ENCODE results near the gene VEGFB.

The VEGFB gene

DNA sequence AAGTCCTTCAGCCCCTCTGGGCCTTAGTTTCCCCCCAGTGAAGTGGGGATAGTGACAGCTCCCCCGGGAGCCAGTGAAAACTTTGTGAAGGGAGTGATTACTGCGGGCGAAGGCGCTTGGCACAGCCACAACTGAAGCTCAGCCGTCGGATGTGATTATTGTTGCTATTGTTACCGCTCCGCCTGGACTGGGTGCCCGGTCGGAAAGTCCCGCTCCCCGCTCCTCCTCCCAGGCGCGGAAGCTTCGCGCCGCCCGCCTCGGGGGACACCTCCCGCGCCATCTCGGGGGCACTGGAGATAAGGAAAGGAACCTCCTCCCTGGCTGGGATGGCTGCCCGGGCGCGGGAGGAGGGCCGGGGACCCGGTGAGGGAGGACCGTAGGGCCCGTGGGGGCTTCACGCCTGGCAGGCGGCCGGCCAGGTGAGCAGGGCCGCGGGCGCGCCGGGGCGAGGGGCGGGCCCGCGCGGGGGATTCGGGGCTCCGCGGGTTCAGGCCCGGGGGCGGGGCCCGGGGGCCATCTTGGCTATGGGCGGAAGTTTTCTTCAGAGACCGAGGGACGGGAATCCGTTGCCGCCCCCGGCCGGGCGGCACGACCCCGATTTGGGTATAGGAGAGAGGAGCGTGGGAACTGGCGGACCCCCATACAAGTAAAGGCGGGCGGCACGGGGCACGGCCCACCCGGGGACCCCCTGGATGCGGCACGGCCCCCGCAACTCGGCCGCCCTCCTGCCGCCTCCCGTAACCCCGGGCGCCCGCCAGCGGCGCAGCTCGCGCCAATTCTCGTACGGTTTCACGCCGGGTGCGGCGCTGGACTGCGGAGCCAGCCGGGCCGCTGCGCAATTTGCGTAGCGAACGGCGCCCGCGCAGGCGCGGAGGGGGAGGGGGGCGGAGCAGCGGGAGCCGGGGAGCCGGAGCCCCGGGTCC, 50.8 kb downstream of the VEGFB start, which contains the start of gene GPR137:
Gene GPR137, plus strand, starts transcription at position 887 of the 923 bp plus-strand sequence. CDS start 677 bp downstream, outside the sequence.
- peak; percentile 92 for DNase-seq

DNA sequence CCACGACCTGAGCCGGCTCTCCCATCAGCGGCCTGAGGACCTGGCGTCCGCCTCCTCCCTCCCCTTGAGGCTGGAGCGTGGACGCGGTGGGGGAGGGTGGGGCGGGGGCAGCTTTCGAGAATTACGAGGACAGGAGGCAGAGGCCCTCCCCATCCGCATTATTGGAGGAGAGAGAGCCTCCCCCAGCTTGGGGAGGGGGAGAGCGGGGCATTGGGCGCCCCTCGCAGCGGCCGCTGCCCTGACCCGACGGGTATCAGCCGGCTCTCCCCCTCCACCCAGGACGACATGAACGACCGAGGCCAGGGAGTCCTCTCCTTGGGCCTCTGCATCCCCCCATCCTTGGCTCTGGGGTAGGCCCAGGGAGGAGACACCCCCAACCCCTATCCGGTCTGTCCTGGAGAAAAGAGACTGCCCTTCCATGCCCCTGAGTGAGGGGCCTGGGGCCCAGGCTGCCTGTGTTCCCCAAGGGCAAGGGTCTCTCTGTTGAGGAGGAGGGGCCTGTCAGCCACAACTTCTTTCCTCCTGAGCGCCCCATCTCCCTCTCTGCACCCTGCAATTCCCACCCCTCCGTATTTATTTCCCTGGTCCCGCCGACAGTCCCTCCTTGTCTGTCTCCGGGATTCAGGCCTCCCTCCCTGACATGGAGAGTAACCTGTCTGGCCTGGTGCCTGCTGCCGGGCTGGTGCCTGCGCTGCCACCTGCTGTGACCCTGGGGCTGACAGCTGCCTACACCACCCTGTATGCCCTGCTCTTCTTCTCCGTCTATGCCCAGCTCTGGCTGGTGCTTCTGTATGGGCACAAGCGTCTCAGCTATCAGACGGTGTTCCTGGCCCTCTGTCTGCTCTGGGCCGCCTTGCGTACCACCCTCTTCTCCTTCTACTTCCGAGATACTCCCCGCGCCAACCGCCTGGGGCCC, 51.8 kb downstream of the VEGFB start:
- DNase-seq = no peak

DNA sequence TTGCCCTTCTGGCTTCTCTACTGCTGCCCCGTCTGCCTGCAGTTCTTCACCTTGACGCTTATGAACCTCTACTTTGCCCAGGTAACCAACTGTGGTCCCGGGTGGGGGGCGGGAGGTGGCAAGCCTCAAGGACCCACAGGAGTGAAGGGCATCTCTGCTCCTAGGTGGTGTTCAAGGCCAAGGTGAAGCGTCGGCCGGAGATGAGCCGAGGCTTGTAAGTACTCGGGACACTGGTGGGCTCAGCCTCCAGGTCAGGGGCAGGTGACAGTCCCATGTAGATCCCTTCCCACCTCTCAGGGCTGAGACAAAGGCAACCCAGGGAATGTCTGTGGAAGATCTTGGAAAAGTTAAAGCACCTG, 52.4 kb downstream of the VEGFB start:
- DNase-seq = no peak

DNA sequence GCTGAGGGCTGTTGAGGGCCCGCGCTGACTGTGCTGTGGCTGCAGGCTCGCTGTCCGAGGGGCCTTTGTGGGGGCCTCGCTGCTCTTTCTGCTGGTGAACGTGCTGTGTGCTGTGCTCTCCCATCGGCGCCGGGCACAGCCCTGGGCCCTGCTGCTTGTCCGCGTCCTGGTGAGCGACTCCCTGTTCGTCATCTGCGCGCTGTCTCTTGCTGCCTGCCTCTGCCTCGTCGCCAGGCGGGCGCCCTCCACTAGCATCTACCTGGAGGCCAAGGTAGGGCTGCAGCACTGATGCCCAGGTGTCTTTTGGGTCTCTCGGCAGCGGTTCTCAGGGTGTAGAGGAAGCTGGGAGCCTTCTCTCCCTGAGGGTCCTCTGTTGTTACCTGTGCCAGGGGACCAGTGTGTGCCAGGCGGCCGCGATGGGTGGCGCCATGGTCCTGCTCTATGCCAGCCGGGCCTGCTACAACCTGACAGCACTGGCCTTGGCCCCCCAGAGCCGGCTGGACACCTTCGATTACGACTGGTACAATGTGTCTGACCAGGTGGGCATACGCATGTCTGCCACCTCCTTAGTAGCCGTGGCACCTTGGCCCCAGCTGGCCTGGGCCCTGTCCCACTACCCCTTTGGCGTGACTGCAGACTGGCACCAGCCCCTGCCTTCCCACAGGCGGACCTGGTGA, 53.4 kb downstream of the VEGFB start:
- no peak for DNase-seq

DNA sequence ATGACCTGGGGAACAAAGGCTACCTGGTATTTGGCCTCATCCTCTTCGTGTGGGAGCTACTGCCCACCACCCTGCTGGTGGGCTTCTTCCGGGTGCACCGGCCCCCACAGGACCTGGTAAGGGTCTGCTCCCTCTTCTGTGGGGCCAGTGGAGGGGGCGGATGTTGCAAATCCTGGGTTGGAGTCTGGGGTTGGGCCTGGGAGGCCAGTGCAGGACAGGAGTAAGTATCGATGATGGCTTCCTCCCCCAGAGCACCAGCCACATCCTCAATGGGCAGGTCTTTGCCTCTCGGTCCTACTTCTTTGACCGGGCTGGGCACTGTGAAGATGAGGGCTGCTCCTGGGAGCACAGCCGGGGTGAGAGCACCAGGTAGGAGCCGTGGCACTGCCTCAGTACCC, 54.0 kb downstream of the VEGFB start:
- DNase-seq = no peak
